ENCODE results near the gene EMILIN2.

DNA sequence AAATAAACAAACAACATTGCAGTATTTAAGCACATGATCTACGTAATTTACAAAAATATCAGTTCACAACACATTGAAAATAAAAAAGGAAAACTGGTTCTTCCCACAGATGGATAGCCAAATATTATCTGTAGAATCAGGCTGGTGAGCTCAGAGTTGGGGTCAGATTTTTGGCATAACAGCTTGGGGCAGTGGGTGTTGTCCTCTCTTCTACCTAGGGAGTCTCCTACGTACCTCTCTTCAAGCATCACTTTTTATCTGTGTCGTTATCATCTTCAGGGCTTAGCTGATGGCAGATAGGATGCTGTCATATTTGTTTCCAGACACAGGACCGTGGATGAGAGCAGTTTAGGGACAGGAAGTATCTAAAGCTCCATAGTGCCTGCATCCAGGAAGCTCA, 46.2 kb downstream of the EMILIN2 start:
- TF ChIP-seq ZNF792 (tag by site-specific recombination; IDR thresholded peaks at IDR 0.05) (no peak), GLI4 (tag by site-specific recombination; IDR thresholded peaks at IDR 0.05) (no peak), SETDB1 (IDR thresholded peaks at IDR 0.05; ENCODE audit: insufficient read length, low read length) (no peak), ZNF677 (tag by site-specific recombination; IDR thresholded peaks at IDR 0.05) (no peak)
- TF ChIP-seq, protein P1, sequence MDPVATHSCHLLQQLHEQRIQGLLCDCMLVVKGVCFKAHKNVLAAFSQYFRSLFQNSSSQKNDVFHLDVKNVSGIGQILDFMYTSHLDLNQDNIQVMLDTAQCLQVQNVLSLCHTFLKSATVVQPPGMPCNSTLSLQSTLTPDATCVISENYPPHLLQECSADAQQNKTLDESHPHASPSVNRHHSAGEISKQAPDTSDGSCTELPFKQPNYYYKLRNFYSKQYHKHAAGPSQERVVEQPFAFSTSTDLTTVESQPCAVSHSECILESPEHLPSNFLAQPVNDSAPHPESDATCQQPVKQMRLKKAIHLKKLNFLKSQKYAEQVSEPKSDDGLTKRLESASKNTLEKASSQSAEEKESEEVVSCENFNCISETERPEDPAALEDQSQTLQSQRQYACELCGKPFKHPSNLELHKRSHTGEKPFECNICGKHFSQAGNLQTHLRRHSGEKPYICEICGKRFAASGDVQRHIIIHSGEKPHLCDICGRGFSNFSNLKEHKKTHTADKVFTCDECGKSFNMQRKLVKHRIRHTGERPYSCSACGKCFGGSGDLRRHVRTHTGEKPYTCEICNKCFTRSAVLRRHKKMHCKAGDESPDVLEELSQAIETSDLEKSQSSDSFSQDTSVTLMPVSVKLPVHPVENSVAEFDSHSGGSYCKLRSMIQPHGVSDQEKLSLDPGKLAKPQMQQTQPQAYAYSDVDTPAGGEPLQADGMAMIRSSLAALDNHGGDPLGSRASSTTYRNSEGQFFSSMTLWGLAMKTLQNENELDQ (tag by site-specific recombination; IDR thresholded peaks at IDR 0.05; ENCODE audit: low read depth): no peak
- TF ChIP-seq, protein P2, sequence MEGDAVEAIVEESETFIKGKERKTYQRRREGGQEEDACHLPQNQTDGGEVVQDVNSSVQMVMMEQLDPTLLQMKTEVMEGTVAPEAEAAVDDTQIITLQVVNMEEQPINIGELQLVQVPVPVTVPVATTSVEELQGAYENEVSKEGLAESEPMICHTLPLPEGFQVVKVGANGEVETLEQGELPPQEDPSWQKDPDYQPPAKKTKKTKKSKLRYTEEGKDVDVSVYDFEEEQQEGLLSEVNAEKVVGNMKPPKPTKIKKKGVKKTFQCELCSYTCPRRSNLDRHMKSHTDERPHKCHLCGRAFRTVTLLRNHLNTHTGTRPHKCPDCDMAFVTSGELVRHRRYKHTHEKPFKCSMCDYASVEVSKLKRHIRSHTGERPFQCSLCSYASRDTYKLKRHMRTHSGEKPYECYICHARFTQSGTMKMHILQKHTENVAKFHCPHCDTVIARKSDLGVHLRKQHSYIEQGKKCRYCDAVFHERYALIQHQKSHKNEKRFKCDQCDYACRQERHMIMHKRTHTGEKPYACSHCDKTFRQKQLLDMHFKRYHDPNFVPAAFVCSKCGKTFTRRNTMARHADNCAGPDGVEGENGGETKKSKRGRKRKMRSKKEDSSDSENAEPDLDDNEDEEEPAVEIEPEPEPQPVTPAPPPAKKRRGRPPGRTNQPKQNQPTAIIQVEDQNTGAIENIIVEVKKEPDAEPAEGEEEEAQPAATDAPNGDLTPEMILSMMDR (tag by site-specific recombination; IDR thresholded peaks at IDR 0.05): no peak
- TF ChIP-seq, protein P3, sequence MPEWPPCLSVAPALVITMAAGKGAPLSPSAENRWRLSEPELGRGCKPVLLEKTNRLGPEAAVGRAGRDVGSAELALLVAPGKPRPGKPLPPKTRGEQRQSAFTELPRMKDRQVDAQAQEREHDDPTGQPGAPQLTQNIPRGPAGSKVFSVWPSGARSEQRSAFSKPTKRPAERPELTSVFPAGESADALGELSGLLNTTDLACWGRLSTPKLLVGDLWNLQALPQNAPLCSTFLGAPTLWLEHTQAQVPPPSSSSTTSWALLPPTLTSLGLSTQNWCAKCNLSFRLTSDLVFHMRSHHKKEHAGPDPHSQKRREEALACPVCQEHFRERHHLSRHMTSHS (tag by site-specific recombination; IDR thresholded peaks at IDR 0.05): no peak

All from HEK293 (cell line).